HEK293 (cell line): Measurements from ENCODE around the gene EIF4E2.

Experiments used
- CTCF ChIA-PET: fragments of 350-600 bp; formaldehyde crosslinking; extraction: SDS; loops from one replicate; lab custom pipeline; 2021; ENCODE audit warnings: antibody characterized with exemption; lab: Yijun Ruan, JAX
- POLR2A ChIA-PET: fragments of 300-600 bp; formaldehyde crosslinking; extraction: SDS; loops from one replicate; lab custom pipeline; 2020; ENCODE audit warnings: antibody characterized with exemption, inconsistent platforms; lab: Yijun Ruan, JAX
- H3K27ac ChIP-seq: fragments of 200-500 bp; sonication (Bioruptor generic); 2 replicates; pipeline ENCODE4 v1.5.1; 2014; ENCODE audit warnings: low read depth, low read length, control low read depth, inconsistent platforms; ENCODE audit errors: extremely low read depth
- H3K36me3 ChIP-seq, 2 experiments: fragments of 200-500 bp in 1 of 2; sonication (Bioruptor generic) in 1 of 2; 1 replicate in 1 of 2; 2 replicates in 1 of 2; pipeline ENCODE4 v1.5.1; 2014 to 2017; ENCODE audit warnings: inconsistent platforms in 2 of 2, low read length in 2 of 2; ENCODE audit not compliant: control insufficient read depth in 2 of 2, insufficient read depth in 1 of 2
- H3K4me1 ChIP-seq: fragments of 200-500 bp; sonication (Bioruptor generic); 2 replicates; pipeline ENCODE4 v1.5.1; 2014; ENCODE audit warnings: mild to moderate bottlenecking, low read length, inconsistent platforms; ENCODE audit not compliant: control insufficient read depth, insufficient read depth
- H3K4me3 ChIP-seq: 2 replicates; pipeline ENCODE4 v1.5.1; 2011; ENCODE audit warnings: low read depth, mild to moderate bottlenecking, control low read depth, low read length, moderate library complexity
- H3K9me3 ChIP-seq: fragments of 200-500 bp; sonication (Bioruptor generic); 2 replicates; pipeline ENCODE4 v1.5.1; 2014; ENCODE audit warnings: low read depth, low read length, inconsistent platforms; ENCODE audit not compliant: control insufficient read depth, insufficient read depth
- BCL11B ChIP-seq: fragments of 450-650 bp; formaldehyde crosslinking; IDR thresholded peaks from 2 replicates; pipeline ENCODE4 v1.5.1; 2016; ENCODE audit warnings: low read depth, missing biosample characterization, missing genetic modification characterization
- HOXA7 ChIP-seq: sonication (generic); formaldehyde crosslinking; IDR thresholded peaks from 2 replicates; pipeline ENCODE4 v1.8.1; 2022; ENCODE audit warnings: missing genetic modification reagents, borderline replicate concordance
- HOXC10 ChIP-seq: sonication (generic); formaldehyde crosslinking; IDR thresholded peaks from 2 replicates; pipeline ENCODE4 v1.8.1; 2023; ENCODE audit warnings: mild to moderate bottlenecking, missing genetic modification reagents
- TSHZ1 ChIP-seq: fragments of 450-650 bp; formaldehyde crosslinking; IDR thresholded peaks from 2 replicates; pipeline ENCODE4 v1.5.1; 2016; ENCODE audit warnings: missing biosample characterization, missing genetic modification characterization, borderline replicate concordance
- ZBTB8A ChIP-seq: fragments of 450-650 bp; formaldehyde crosslinking; IDR thresholded peaks from 2 replicates; pipeline ENCODE4 v1.5.1; 2016; ENCODE audit warnings: missing biosample characterization, missing genetic modification characterization
- ZFP37 ChIP-seq: fragments of 450-650 bp; formaldehyde crosslinking; IDR thresholded peaks from 2 replicates; pipeline ENCODE4 v1.5.1; 2016; ENCODE audit warnings: missing biosample characterization, missing genetic modification characterization
- ZNF221 ChIP-seq: fragments of 450-650 bp; formaldehyde crosslinking; IDR thresholded peaks from 2 replicates; pipeline ENCODE4 v1.5.1; 2017; ENCODE audit warnings: missing biosample characterization, missing genetic modification characterization, borderline replicate concordance
- ZNF223 ChIP-seq: fragments of 450-650 bp; formaldehyde crosslinking; IDR thresholded peaks from 2 replicates; pipeline ENCODE4 v1.5.1; 2016; ENCODE audit warnings: missing biosample characterization, missing genetic modification characterization
- ZNF391 ChIP-seq: fragments of 450-650 bp; formaldehyde crosslinking; IDR thresholded peaks from 2 replicates; pipeline ENCODE4 v1.5.1; 2016; ENCODE audit warnings: low read depth, missing biosample characterization, missing genetic modification characterization, borderline replicate concordance
- ZNF423 ChIP-seq: fragments of 450-650 bp; formaldehyde crosslinking; IDR thresholded peaks from 2 replicates; pipeline ENCODE4 v1.5.1; 2016; ENCODE audit warnings: missing biosample characterization, missing genetic modification characterization
- ZNF529 ChIP-seq: fragments of 450-650 bp; formaldehyde crosslinking; IDR thresholded peaks from 2 replicates; pipeline ENCODE4 v1.5.1; 2017; ENCODE audit warnings: missing genetic modification characterization, missing biosample characterization; ENCODE audit not compliant: insufficient replicate concordance
- ZNF544 ChIP-seq: fragments of 450-650 bp; formaldehyde crosslinking; IDR thresholded peaks from 2 replicates; pipeline ENCODE4 v1.5.0; 2017; ENCODE audit warnings: missing biosample characterization, missing genetic modification characterization
- ZNF555 ChIP-seq: fragments of 450-650 bp; formaldehyde crosslinking; conservative IDR thresholded peaks from 2 replicates; pipeline ENCODE4 v1.5.1; 2017; ENCODE audit warnings: missing biosample characterization, mild to moderate bottlenecking, missing genetic modification characterization, inconsistent platforms
- ZNF561 ChIP-seq: fragments of 450-650 bp; IDR thresholded peaks from 2 replicates; pipeline ENCODE4 v1.5.1; 2018; ENCODE audit warnings: missing biosample characterization, missing genetic modification characterization, borderline replicate concordance
- ZNF658 ChIP-seq: fragments of 450-650 bp; formaldehyde crosslinking; IDR thresholded peaks from 2 replicates; pipeline ENCODE4; 2016; ENCODE audit warnings: missing biosample characterization, missing genetic modification characterization
- ZNF692 ChIP-seq: fragments of 450-650 bp; formaldehyde crosslinking; IDR thresholded peaks from 2 replicates; pipeline ENCODE4 v1.5.1; 2016; ENCODE audit warnings: missing biosample characterization, missing genetic modification characterization
- ZNF837 ChIP-seq: fragments of 450-650 bp; formaldehyde crosslinking; IDR thresholded peaks from 2 replicates; pipeline ENCODE4 v1.5.1; 2016; ENCODE audit warnings: missing biosample characterization, missing genetic modification characterization
- TF ChIP-seq, protein P1 (sequence below): fragments of 450-650 bp; formaldehyde crosslinking; optimal IDR thresholded peaks from 2 replicates; pipeline ENCODE3; 2016; ENCODE audit warnings: missing biosample characterization, mild to moderate bottlenecking, missing genetic modification characterization
- TF ChIP-seq, protein P2 (sequence below): sonication (generic); formaldehyde crosslinking; IDR thresholded peaks from 2 replicates; pipeline ENCODE4 v1.8.1; 2022; ENCODE audit warnings: mild to moderate bottlenecking, moderate library complexity, missing genetic modification reagents
- TF ChIP-seq, protein P3 (sequence below): fragments of 450-650 bp; formaldehyde crosslinking; IDR thresholded peaks from 2 replicates; pipeline ENCODE4 v1.5.1; 2017; ENCODE audit warnings: missing biosample characterization, missing genetic modification characterization
- TF ChIP-seq, protein P4 (sequence below): fragments of 450-650 bp; formaldehyde crosslinking; IDR thresholded peaks from 2 replicates; pipeline ENCODE4 v1.5.1; 2017; ENCODE audit warnings: missing biosample characterization, missing genetic modification characterization

EIF4E2 gene

DNA sequence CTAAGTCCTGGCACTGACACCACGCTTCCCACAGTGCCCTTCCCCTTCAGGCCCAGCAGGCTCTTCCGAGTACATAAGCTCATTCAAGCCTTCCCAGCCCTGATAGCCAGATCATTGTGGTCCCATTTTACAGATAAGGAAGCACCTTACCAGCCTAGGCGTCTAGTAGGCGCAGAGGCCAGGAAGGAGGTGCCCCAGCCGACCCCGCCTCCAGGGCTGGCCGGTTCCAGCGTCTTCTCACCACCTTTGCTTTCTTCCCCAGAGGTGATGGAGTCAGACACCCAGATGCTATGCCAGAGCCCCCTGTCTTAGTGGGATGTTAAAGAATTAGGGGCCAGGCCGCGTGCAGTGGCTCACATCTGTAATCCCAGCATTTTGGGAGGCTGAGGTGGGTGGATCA is 54.0 kb downstream of the EIF4E2 start:
- POLR2A ChIA-PET: no interaction called here

DNA sequence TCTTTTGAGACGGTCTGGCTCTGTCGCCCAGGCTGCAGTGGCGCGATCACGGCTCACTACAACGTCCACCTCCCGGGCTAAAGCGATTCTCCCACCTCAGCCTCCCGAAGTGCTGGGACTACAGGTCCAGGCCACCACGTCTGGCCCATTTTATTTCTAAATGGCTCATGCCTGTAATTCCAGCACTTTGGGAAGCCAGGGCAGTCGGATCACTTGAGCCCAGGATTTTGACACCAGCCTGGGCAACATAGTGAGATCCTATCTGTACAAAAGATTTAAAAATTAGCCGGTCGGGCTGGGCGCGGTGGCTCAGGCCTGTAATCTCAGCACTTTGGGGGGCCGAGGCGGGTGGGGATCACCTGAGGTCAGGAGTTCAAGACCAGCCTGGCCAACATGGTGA is 56.5 kb downstream of the EIF4E2 start:
- POLR2A ChIA-PET: interaction anchor here (0.7 kb wide), 1 partner anchor 22 kb away, joined by 5 read pairs; no protein-coding TSS in a partner anchor
- TF ChIP-seq HOXA7 (CRISPR knock-in tag) (no peak), ZNF221 (tag by site-specific recombination) (no peak), ZFP37 (tag by site-specific recombination) (no peak), ZNF544 (tag by site-specific recombination) (no peak), HOXC10 (no peak), ZNF391 (no peak)
- no peaks in the 10 kb centered on the region for H3K4me1 ChIP-seq
- CTCF ChIA-PET: interaction anchor here (1.6 kb wide), 1 partner anchor 62 kb away, joined by 5 read pairs; no protein-coding TSS in a partner anchor
- H3K27ac ChIP-seq: no peak overlapping the region
- no peaks in the 10 kb centered on the region for H3K36me3 ChIP-seq
- H3K9me3 ChIP-seq: no peaks in the 10 kb centered on the region
- H3K4me3 ChIP-seq: no peak overlapping the region

More for the DNA sequence above, 54.0 kb downstream of the EIF4E2 start:
- Histone ChIP-seq H3K27ac (no peak overlapping the region), H3K9me3 (no peaks in the 10 kb centered on the region), H3K4me1 (no peaks in the 10 kb centered on the region), H3K4me3 (no peak overlapping the region), H3K36me3 (no peaks in the 10 kb centered on the region)
- TF ChIP-seq ZNF223: no peak
- TF ChIP-seq, protein P1, sequence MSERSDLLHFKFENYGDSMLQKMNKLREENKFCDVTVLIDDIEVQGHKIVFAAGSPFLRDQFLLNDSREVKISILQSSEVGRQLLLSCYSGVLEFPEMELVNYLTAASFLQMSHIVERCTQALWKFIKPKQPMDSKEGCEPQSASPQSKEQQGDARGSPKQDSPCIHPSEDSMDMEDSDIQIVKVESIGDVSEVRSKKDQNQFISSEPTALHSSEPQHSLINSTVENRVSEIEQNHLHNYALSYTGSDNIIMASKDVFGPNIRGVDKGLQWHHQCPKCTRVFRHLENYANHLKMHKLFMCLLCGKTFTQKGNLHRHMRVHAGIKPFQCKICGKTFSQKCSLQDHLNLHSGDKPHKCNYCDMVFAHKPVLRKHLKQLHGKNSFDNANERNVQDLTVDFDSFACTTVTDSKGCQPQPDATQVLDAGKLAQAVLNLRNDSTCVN (tag by site-specific recombination): no peak
- no peak for TF ChIP-seq ZNF692 (tag by site-specific recombination)
- TF ChIP-seq, protein P2, sequence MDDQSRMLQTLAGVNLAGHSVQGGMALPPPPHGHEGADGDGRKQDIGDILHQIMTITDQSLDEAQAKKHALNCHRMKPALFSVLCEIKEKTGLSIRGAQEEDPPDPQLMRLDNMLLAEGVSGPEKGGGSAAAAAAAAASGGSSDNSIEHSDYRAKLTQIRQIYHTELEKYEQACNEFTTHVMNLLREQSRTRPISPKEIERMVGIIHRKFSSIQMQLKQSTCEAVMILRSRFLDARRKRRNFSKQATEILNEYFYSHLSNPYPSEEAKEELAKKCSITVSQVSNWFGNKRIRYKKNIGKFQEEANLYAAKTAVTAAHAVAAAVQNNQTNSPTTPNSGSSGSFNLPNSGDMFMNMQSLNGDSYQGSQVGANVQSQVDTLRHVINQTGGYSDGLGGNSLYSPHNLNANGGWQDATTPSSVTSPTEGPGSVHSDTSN (CRISPR knock-in tag): no peak
- TF ChIP-seq, protein P3, sequence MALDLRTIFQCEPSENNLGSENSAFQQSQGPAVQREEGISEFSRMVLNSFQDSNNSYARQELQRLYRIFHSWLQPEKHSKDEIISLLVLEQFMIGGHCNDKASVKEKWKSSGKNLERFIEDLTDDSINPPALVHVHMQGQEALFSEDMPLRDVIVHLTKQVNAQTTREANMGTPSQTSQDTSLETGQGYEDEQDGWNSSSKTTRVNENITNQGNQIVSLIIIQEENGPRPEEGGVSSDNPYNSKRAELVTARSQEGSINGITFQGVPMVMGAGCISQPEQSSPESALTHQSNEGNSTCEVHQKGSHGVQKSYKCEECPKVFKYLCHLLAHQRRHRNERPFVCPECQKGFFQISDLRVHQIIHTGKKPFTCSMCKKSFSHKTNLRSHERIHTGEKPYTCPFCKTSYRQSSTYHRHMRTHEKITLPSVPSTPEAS: no peak
- CTCF ChIA-PET: interaction anchor here (1.2 to 1.3 kb wide), 3 partner anchors 8 to 45 kb away, joined by 3 to 4 read pairs (median 3); no protein-coding TSS in a partner anchor

DNA sequence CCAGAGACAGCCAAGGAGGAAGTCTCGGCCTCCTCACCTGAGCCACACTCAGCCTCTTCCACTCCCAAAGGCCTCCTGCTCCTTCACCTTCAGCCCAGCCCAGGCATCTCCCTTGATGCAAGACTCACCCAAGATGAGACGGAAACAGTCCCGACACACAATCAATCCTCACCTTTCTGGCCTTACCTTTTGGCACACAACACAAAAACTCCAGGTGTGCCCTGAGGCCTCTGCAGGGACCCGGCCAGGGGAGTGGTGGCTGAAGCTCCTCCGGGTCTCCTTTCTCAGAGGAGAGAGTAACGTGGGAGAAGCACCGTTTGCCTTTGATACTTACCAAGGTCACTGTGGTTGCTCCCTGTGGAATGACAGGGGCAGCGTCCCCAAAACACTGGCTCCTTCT is 59.1 kb downstream of the EIF4E2 start:
- ChIA-PET CTCF (interaction anchor here (0.6 to 0.9 kb wide), 3 partner anchors 17 to 445 kb away, joined by 3 to 4 read pairs (median 4); no protein-coding TSS in a partner anchor), POLR2A (no interaction called here)
- TF ChIP-seq ZNF658 (tag by site-specific recombination) (no peak), ZBTB8A (tag by site-specific recombination) (no peak), ZNF837 (tag by site-specific recombination) (no peak), ZNF561 (tag by site-specific recombination) (no peak), ZNF423 (tag by site-specific recombination) (no peak), ZNF555 (no peak), BCL11B (no peak), TSHZ1 (tag by site-specific recombination) (no peak), ZNF529 (tag by site-specific recombination) (no peak)
- TF ChIP-seq, protein P4, sequence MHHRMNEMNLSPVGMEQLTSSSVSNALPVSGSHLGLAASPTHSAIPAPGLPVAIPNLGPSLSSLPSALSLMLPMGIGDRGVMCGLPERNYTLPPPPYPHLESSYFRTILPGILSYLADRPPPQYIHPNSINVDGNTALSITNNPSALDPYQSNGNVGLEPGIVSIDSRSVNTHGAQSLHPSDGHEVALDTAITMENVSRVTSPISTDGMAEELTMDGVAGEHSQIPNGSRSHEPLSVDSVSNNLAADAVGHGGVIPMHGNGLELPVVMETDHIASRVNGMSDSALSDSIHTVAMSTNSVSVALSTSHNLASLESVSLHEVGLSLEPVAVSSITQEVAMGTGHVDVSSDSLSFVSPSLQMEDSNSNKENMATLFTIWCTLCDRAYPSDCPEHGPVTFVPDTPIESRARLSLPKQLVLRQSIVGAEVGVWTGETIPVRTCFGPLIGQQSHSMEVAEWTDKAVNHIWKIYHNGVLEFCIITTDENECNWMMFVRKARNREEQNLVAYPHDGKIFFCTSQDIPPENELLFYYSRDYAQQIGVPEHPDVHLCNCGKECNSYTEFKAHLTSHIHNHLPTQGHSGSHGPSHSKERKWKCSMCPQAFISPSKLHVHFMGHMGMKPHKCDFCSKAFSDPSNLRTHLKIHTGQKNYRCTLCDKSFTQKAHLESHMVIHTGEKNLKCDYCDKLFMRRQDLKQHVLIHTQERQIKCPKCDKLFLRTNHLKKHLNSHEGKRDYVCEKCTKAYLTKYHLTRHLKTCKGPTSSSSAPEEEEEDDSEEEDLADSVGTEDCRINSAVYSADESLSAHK (tag by site-specific recombination): no peak

More for the DNA sequence above, 59.1 kb downstream of the EIF4E2 start:
- Histone ChIP-seq H3K9me3 (no peaks in the 10 kb centered on the region), H3K4me1 (no peaks in the 10 kb centered on the region), H3K27ac (no peak overlapping the region), H3K36me3 (no peaks in the 10 kb centered on the region), H3K4me3 (no peak overlapping the region)
